GM19395 (cell line): ENCODE measurements around the gene GNAZ.

Experiments
- ATAC-seq: cut with Tn5 transposase; IDR thresholded peaks from one replicate; pipeline ENCODE4 v1.9.1; 2021; ENCODE audit warnings: mild to moderate bottlenecking, moderate library complexity; ENCODE audit not compliant: unreplicated experiment

Gene GNAZ

DNA sequence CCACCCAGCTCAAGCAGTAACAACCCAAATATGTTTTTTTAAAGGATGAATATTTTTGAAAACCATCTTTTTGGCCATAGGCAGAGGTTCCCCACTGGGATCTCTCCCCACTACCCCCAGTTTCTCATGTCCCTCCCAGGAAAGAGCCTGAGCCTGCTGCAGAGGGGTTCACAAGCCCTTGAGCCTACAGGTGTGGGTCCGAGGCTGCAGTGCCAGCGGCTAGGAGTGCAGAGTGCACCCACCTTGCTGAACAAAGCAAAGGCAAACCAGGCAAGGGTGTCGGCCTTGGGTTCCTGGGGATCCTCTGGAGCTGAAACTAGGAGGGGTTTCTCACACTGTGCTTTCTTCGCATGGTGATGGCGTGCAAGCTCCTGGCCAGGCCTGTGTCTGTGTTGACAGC, 35.0 kb downstream of the GNAZ start:
- ATAC-seq = no peak

DNA sequence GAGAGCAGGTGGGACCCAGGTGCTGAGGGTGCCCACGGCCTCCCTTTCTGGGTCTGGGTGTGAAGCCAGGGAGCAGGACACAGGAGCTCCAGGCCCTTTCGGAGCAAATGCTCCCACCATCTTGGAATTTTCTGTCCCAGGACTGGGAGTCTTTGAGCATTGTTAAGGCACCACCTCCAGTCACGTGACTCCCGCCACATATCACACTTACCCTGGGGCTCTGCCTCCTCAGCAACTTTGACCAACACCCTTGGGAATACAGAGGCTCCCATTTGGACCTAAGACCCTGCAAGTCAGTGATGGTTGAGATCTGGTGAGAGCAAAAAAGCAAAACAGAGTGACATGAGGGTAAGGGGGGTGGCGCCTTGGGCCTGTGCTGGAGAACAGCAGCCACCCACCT, 35.6 kb downstream of the GNAZ start:
- ATAC-seq = no peak

DNA sequence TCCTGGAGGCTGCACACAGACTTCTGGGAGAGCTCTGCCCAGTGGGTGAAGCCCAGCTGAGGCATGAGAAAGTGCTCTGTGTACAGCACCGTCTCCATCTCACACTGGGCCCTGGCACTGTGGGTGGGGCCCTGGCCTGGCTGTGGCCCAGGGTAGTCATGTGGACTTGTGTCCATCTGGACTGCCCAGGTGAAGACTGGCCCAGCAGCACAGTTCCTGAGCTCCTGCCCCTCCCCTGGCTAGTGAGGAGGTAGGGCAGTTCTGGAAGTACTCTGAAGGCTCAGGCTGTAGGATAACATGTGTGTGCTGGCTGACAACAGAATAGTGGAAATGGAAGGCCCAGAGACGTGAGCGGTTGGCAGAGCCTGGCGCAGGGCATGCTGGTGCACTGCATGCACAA, 36.0 kb downstream of the GNAZ start:
- ATAC-seq = no peak

DNA sequence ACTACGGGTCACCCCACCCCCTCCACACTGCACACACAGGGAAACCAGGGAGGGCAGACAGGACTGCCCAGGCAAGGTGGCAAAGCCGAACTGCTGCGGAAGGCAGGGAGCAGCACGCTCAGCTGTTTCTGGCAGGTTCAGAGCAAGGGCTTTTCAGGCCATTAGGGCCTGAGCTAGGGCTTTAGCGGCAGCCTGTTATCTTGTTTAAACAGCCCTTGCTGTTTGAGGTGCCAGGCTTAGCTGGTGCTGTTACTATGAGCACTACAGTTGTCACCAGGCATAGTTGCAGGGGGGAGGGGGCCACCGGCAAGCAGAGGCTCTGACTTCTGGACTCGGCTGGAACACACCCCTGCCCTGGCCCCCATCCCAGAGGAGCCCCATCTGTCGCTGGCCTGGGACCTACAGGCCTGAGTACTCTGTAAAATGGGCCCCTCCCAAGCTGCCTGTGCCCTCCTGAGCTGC, 36.6 kb downstream of the GNAZ start:
- ATAC-seq = no peak

DNA sequence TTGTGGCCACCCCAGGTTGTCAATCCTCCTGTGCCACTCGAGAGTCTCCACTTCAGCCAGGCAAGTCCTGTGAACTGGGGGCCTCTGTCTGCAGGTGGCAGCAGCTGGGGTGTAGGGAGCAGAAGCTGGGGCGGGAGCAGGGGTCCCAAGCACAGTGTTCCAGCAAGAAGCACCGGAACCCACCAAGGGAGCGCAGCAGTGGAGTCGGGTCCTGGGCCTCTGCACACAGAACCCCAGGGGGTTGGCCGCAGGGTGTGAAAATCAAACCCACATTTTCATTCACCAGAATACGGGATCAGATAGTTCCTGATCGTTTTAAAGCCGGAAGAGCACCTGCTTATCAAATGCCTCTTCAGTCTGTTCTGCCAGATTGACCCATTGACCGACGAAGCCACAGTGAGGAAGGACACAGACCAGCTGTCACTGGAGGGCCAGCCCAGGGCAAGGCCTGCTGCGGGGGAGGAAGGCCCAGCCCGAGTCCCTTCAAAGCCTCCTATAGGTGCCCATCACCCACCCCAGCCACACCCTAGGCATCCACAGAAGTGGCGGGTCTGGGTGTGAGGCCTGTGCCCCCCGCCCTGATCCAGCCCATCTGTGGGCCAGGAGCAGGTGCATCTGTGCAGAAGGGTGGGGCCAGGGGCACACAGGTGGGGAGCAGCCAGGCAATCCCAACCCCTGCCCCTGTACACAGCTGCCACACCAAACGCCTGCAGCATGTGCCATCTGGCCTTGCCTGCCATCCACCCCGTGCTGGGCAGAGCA, 37.3 kb downstream of the GNAZ start:
- ATAC-seq = no peak

DNA sequence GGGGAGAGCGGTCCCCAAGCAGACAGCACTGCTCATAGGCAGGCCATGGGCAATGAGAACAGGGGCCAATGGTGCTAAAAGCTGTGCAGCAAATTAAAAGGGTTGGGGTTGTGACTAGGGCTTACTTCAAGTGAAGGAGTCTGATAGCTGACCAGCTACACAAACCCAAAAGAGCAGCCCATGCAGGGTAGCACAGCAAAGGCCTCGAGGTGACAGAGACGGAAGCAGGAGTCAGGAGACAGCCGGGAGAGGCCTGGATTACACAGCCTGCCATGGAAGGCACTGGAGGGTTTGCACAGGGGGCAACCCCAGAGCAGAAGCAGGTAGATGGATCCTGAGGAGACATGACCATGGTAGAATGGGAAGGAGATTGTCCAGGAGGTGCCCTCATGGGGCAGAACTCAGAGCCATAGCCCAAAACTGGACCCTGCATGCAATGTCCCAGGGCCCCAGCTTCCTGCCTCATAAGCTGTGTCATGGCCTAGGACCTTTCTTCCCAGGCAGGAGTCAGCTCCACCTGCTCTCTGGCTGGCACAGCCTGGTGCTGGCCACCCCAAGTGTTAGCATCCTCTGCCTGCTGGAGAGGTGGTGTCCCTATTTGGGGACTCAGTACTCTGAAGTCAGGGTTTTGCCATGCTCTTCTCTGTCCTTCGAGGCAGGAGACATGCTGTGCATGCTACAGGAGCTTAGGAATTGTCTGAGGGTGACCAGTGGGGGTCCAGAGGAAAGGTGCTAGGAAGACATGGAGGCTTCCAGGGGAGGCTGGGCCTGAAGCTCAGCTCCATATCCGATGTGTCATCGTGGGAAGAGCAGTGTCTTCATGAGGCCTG, 38.1 kb downstream of the GNAZ start:
- ATAC-seq = no peak

DNA sequence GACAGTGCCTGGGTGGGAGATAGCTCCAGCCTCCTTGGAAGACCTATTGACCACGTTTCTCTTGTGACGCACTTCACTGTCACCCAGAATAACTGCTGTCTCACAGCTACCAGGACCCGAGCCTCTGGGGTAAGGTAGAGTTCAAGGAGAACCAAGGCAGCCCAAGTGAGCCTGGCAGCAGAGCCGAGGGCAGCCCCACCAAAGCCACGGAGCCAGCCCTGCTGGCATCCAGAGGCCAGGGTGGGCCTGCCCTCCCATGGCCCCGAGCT, 38.7 kb downstream of the GNAZ start:
- no peak for ATAC-seq

DNA sequence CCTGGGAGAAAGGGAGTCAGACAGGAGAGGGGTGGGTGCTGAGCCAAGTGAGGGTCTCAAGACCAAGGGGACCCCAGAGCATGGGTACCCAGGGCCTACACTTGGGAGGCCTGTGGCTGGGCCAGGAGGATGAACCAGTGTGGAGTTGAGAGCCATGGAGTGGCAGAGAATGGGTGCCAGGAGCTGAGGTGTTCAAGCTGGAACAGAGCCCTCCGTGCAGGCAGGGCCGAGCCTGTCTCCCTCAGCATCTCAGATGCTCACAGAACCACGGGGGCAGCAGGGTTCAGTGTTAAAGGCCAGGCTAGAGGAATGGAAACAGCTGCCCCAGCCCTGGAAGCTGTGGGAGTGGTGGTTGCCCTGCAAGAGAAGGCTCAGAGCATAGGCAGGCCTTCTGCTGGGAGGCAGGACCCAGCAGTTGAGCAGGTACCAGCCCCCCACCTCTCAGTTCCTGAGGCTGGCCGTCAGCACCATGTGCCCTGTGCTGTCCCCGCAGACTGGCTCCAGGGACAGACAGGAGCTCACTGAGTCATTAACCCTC, 39.2 kb downstream of the GNAZ start:
- ATAC-seq = no peak

DNA sequence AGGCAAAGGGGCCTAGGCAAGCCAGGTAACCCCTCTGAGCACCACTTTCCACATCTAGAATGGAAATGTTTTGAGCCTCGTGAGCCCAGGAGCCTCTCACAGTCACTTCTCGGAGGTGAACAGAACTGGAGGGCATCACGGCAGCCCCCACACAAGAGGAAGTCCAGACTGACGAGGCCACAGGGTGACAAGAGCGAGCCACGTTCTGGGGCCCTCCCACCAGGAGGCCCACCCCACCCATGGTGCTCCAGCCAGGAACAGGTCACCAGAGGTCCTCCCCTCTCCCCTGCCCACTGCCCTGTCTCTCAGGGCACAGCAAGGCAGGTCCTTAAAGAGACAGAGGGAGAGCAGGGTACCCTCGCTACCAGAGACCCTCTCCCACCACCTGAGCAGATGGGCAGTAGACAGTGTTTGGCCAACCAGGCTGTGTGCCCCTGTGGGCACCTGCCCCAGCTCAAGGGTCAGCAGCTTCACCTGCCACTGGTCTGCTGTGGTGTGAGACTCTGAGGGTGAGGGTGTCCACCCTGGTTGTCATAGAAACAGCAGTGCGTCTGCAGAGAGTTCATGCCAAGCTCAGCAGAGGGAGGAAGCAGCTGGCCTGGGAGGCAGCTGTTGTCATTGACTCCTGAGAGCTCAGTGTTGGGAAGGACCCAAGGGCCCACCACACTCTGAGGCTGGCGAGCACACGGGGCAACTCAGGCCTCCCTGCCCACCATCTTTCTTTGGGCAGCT, 40.0 kb downstream of the GNAZ start:
- no peak for ATAC-seq

DNA sequence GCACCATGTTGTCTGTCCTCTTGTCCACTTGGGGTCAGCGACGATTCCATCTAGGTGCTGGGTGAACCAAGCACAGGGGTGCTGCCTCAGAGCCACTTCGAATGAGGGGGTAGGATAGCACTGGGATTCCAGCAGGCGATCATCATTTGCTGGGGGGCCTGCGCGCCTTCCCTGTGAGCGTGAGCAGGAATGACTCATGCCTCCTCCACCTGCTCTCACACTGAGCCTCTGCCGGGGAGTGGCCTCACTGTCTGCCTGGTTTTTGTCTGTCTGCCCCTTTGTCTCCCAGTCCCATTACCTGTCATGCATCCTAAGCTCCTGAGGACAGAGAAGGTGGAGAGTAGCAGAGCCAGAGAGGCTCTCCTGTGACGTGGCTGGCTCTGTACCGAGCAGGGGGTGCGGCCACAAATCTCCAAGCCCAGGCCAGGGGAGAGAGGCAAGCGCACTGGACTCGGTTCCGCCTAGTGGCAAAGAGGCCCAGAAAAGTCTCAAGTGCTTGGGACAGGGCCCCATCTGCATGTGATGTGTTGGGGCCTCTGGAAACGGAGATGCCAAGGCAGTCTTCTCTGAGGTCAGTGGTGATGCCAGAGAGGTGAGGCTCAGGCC, 40.7 kb downstream of the GNAZ start:
- no peak for ATAC-seq

DNA sequence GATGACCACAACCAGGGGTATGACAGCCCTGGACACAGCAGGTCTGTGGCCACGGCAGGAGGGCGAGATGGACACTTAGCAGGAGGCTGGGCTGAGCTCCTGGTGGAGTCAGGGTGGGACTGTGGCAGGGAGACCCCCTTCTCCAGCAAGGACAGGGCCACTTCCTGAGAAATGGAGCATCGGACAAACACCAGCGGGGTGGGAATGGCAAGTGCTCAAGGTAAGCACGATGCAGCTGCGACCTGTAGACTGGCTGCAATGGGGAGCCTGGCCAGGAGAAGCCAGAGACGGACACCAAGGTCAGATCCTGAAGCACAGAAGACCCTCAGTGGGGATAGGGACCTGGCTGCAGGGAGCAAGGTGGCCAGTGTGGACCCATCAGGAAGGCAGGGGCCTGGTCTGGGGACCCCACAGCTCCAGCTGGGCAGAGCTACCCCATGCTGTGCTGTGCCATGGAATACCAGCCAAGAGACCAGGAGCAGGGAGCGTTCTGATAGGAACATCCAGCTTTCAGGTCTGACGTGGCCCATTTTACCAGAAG, 42.2 kb downstream of the GNAZ start:
- ATAC-seq = no peak

DNA sequence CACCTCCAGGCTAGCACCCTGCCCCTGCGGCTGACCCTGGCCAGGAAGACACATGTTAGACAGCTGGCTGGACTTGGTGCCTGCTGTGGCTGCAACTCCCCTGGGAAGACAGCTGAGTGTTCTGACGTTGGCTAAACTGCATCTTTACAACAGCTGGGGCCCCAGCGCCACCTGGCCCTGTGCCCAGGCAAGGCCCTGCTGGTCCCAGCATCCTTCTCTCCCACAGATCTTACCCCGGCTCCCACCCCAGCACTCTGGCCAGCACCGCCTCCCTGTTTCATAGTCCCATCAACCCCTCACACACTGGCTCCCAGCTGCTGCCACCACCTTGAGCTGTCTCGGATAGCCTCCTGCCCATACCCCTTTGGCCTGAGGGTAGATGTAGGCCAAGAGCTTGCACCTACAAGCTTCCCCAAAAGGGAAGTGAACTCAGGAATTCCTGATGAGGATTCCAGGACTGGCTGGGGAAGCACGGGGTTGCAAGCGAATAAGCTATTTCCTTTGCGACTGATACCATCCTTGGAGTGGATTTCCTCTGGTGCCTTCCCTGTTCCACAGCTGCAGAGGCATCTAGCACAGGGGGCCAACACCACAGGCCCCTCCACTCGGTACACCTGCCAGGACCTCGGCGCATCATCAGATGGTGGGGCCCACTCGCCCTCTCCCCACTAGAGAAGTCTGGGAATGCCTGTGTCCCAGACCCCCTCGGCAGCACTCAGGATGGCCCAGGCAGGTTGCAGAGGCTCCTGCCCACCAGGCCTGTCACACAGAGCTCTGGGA, 42.9 kb downstream of the GNAZ start:
- no peak for ATAC-seq

DNA sequence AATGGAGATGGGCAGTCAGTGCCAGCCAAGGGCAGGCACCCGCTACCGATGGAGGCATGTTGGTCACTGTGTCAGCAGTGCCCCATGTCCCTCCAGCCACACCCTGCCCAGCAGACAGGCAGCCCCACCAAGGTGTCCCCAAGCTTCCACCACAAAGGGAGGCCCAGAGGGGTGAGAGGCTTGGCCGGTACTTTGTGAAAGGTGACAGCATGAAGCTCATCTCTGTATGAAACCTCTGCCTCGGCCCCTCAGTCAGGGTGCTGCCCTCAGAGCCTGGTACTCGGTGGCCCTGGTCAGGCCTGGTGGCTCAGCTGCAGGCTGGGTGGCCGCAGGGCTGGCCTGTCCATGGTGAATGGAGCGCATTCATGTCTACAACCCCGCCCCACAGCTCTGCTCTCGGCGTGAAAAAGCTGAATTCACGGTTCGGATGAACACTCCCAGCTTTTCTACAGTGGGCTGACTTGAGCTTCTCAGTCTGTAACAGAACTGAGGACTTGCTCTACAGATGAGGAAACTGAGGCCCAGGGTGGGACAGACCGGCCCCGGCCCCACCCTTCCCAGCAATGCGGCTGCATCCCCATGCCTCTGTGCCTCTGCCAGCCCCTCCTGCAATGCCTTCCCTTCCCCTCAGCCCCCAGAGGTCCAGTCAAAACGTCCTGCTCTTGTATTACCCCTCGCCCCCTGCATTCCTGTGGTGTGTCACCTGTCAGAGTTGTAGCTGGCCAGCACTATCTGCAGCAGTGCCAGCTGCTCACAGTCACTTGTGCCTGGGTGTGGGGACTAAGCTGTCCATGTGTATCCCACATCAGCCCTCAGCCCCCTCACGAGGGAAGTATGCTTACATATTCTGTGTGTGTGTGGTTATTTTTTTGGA, 43.8 kb downstream of the GNAZ start:
- ATAC-seq = no peak

DNA sequence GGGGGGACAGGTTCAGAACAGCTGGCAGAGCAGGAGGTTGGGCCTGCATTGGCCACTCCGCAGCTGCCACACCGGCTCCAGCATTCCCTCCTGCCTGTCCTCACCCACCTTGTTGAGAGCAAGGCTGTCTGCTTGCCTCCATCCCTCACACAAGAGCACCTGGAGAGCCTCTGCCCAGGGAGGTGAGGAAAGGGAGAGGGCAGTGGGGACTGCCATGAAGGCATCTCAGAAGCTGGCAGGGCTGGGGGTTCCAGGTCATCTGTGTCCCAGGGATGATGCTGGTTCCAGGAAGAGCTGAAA, 44.4 kb downstream of the GNAZ start:
- no peak for ATAC-seq

DNA sequence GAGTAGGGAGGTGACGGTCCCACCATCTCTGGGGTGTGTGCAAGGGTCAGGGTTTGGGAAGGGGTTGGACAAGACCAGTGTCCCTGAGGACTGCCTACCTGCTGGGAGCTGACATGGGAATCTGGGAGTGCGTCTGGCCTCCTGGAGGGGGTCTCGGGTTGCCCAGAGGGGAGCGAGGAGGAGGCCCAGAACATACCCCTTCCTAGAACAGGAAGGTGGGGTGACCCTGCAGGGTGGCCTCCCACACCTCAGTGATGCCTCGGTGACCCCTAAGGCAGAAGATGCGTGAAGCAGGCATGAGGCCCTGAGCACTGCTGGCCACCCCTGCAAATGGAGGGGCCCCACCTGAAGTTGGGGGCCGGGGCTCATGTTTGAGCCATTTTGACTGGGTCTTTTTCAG, 45.0 kb downstream of the GNAZ start:
- no peak for ATAC-seq

DNA sequence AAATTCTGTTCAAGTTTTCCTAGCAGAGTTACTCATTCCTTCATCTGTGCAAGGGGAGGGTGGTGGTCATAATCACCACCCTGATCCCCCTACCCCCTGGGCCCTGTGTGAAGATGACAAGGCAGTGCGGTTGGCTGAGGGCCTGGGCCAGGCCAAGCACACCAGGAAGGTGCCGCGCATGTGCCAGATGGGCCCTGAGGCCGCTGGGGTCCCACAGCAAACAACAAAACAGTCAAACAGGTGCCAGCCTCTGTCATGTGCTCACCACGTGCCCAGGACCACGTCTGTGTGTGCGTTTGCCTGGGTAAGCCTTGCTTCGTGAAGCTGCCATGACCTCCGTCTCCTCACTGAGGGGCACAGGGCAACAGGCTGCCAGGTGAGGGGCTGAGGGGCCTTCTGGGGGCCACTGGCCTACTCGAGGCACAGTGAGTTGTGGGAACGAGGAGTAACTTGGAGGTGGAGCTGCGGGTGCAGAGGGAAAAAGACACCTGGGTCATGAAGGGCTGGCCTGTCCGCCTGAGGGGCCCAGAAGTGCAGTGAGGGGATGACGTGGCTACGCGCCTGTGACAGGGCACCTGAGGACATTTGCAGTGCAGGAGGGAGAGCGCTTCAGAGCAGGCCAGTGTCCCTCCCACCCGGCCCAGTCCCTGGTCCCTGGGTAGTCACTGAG, 45.6 kb downstream of the GNAZ start:
- no peak for ATAC-seq

DNA sequence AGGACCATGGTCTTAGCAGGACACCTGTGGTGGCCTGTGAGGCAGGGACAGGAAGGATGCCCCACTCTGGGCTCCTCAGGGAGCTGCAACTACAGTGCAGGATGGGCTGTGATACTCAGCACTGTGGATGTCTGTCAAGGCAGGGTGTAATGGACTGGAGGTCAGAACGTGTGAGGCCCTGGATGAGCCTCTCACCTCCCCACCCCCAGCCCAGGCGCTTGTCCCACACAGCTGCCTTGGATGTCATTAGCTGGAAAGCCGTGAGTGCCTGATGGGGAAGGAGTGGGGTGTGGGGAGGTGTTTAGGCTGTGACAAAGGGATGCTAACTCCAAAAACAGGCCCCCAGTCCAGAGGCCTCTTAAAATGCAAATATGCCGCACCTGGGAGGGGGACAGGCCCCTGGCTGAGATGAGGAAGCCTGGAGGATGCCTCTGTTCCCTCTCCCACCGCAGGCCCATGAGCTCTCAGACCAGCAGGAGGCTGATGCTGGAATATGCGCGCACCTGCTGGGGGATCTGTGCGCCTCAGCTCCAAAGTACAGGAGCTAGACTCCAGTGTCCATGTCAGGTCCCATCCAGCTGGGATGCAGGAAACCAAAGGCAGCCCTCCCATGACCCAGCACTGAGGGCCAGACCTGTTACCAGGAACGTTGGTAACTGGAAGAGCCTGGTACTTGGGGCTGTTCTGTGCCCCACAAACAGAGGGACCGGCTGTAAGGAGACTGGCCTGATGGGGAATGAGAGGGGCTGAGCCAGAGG, 46.4 kb downstream of the GNAZ start:
- ATAC-seq = no peak

DNA sequence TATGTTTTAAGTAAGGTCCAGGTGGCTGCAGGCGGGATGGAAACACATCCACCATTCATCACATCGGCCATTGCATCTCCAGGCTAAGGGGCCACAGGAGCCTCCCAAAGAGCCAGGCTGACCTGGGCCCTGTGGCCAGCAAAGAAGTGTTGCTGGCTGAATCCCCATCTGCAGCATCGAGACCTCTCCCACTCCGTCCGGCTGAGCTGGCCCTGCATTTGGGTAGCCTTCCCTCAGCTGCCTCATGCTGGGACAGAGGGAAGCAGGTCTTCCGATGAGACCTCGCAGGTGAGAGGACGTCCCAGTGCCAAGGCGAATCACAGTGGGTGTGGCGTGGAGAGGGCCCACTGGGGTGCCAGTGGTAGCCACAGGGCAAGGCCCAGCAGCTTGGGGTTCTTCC, 47.0 kb downstream of the GNAZ start:
- ATAC-seq = no peak
